Posterior vena cava (tissue), 2 donors: ENCODE measurements around the gene SFXN3. TPM values are rescaled to one million over a fixed set of nuclear protein-coding genes. Genes with fewer than 3 reads are reported as not detected.
A peak's percentile ranks its signal among the peaks of the same experiment; 100 is the strongest.
"Not testable (repeated sequence)": the region's sequence is repeated elsewhere in the genome, so short reads cannot be mapped to it uniquely, and the experiment has no call there.

Source experiments
- DNase-seq: peaks from one replicate; pipeline ENCODE4 v3.0.0-alpha.2; 2020; ENCODE audit warnings: low spot score
- intact Hi-C, 2 donors: fragments of 100-400 bp; cut with DNase I; formaldehyde crosslinking; loops; one replicate each; pipeline versions ENCODE4 v1.14.1 to v1.14.2; 2022 to 2023
- total RNA-seq, 2 donors: library from RNA; stranded (reverse); fragmentation: NEBNext Ultra II Directional; extraction: Animal tissue kit (Norgen Biotek cat#: 25700); gene quantifications; one replicate each; pipeline ENCODE4 v1.2.1, GENCODE V29; 2021
- donor health status: DM: yes; HTN: yes; CAD: no.
- donor health status: DM: yes; HTN: yes; CAD: no.

The SFXN3 gene
- total RNA-seq, 2 donors from 2014 or later: 72.7 to 79.5 TPM

- DNase-seq: no peak
- intact Hi-C loops: no loop called here
Observed at GRCh38 chr10:101030496-101031127, 422 bp upstream of the SFXN3 start.

- DNase-seq: peak; percentile 97
- intact Hi-C loops: no loop called here
Observed at GRCh38 chr10:101031796-101032636, 982 bp downstream of the SFXN3 start.

GRCh38 chr10:101032637-101033224, 1.7 kb downstream of the SFXN3 start:
- intact Hi-C loops: no loop called here
- peak; percentile 88 for DNase-seq

GRCh38 chr10:101033276-101033675, 2.2 kb downstream of the SFXN3 start:
- intact Hi-C loops: no loop called here
- no peak for DNase-seq

GRCh38 chr10:101034404-101034803, 3.4 kb downstream of the SFXN3 start:
- DNase-seq, intact Hi-C loops: not testable (repeated sequence)

- DNase-seq: no peak
- intact Hi-C loops: no loop called here
Observed at GRCh38 chr10:101035314-101035713, 4.3 kb downstream of the SFXN3 start.

- DNase-seq: no peak
- intact Hi-C loops: no loop called here
Observed at GRCh38 chr10:101035916-101036702, 5.1 kb downstream of the SFXN3 start.

GRCh38 chr10:101036726-101037125, 5.7 kb downstream of the SFXN3 start:
- intact Hi-C loops: no loop called here
- DNase-seq: no peak

- DNase-seq: no peak
- intact Hi-C loops: no loop called here
Observed at GRCh38 chr10:101038484-101038883, 7.5 kb downstream of the SFXN3 start.

GRCh38 chr10:101040061-101040460, 9.0 kb downstream of the SFXN3 start:
- intact Hi-C loops: no loop called here
- no peak for DNase-seq

- intact Hi-C loops: loop anchor here in 1 of 2 donors (1.0 kb wide), 1 partner anchor 26 kb away; no protein-coding TSS in a partner anchor
Observed at GRCh38 chr10:101040851-101041250, 9.8 kb downstream of the SFXN3 start.

GRCh38 chr10:101041252-101041761, 10.3 kb downstream of the SFXN3 start:
- peak; percentile 91 for DNase-seq
- intact Hi-C loops: loop anchor here in 1 of 2 donors (1.0 kb wide), 1 partner anchor 26 kb away; no protein-coding TSS in a partner anchor

More at GRCh38 chr10:101040851-101041250, 9.8 kb downstream of the SFXN3 start:
- no peak for DNase-seq

GRCh38 chr10:101042118-101042517, 11.1 kb downstream of the SFXN3 start:
- intact Hi-C loops: no loop called here
- no peak for DNase-seq

GRCh38 chr10:101042667-101043362, 11.8 kb downstream of the SFXN3 start:
- intact Hi-C loops: no loop called here
- DNase-seq: peak; percentile 99

- intact Hi-C loops: no loop called here
- no peak for DNase-seq
Observed at GRCh38 chr10:101043363-101043707, 12.3 kb downstream of the SFXN3 start.

- intact Hi-C loops: no loop called here
- DNase-seq: no peak
Observed at GRCh38 chr10:101044117-101044516, 13.1 kb downstream of the SFXN3 start.

GRCh38 chr10:101046332-101047238, 15.6 kb downstream of the SFXN3 start:
- intact Hi-C loops: no loop called here
- DNase-seq: no peak

- no peak for DNase-seq
- intact Hi-C loops: no loop called here
Observed at GRCh38 chr10:101047268-101047667, 16.2 kb downstream of the SFXN3 start.
